HG03442 (cell line): Measurements from ENCODE around the gene POLRMT.
"Not testable (repeated sequence)": the region's sequence is repeated elsewhere in the genome, so short reads cannot be mapped to it uniquely, and the experiment has no call there.

Source experiments
- ATAC-seq: cut with Tn5 transposase; IDR thresholded peaks from one replicate; pipeline ENCODE4 v1.9.1; 2021; ENCODE audit warnings: mild to moderate bottlenecking, moderate library complexity; ENCODE audit not compliant: unreplicated experiment

POLRMT gene

DNA sequence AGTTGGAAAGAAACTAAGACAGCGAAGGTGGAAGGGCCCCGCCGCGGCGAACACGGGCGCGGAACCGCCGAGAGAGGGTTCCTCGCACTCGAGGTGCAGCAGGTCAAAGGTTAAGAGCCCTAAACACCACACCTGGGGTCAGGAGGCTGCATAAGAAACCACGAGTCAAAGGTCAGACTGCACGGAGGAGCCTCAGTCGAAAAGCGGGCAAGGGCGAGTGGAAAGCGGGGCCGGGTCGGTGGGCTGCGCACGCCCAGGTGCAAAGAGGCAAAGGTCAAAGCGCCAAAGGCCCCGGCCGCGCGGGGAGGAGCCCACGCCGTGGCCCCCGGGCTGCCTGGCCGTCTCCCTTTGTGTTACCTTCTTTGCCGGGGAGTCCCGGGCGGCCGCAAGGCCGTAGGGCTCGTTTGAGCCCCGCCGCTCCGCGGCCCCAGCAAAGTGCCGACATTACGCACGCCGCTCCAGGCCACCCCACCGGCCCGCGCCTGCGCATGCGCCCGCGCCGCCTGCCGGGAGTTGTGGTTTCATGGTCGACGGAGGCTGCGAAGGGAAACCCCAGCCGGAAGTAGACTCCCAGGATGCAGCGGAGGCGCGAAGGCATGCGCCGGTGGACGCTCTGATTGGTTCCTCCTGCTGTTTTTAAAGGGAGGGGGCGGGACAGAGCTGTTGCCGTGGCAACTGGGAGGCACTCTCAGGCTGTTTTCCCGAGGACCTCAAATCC lies at the start of gene POLRMT:
POLRMT (minus strand) TSS at position 470 of the 718 bp plus-strand sequence; CDS start at position 445, 25 bp downstream.
- peak; percentile 80 for ATAC-seq

DNA sequence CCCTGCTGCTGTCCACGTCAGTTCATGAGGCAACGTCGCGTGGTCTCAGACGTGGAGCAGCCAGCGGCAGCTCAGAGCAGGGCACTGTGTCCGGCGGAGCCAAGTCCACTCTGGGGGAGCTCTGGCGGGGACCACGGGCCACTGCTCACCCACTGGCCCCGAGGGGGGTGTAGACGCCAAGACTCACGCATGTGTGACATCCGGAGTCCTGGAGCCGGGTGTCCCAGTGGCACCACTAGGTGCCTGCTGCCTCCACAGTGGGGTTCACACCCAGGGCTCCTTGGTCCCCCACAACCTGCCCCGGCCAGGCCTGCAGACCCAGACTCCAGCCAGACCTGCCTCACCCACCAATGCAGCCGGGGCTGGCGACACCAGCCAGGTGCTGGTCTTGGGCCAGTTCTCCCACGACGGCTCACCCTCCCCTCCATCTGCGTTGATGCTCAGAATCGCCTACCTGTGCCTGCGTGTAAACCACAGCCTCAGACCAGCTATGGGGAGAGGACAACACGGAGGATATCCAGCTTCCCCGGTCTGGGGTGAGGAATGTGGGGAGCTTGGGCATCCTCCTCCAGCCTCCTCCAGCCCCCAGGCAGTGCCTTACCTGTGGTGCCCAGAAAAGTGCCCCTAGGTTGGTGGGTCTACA lies 49.5 kb upstream of the POLRMT start:
- ATAC-seq = no peak

DNA sequence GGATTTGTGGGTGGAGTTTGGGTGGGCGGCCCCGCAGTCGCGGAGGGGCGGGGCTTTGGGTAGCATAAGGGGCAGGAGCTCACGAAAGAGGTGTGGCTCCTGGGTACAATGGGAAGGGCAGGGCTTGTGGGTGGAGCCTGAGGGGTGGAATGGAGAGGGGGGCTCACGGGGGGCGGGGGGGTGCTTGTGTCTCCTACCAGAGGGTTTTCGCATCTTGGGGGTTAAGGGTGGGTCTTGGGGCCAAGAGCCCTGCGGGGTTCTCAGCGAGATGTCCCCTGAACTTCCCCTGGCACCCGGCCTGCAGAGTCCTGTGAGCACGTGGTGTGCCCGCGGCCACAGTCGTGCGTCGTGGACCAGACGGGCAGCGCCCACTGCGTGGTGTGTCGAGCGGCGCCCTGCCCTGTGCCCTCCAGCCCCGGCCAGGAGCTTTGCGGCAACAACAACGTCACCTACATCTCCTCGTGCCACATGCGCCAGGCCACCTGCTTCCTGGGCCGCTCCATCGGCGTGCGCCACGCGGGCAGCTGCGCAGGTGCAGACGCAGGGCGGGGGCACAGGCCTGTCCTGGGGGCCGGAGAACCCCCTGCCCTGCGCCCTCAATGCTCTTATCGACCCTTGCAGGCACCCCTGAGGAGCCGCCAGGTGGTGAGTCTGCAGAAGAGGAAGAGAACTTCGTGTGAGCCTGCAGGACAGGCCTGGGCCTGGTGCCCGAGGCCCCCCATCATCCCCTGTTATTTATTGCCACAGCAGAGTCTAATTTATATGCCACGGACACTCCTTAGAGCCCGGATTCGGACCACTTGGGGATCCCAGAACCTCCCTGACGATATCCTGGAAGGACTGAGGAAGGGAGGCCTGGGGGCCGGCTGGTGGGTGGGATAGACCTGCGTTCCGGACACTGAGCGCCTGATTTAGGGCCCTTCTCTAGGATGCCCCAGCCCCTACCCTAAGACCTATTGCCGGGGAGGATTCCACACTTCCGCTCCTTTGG lies 48.0 kb upstream of the POLRMT start:
- no peak for ATAC-seq

DNA sequence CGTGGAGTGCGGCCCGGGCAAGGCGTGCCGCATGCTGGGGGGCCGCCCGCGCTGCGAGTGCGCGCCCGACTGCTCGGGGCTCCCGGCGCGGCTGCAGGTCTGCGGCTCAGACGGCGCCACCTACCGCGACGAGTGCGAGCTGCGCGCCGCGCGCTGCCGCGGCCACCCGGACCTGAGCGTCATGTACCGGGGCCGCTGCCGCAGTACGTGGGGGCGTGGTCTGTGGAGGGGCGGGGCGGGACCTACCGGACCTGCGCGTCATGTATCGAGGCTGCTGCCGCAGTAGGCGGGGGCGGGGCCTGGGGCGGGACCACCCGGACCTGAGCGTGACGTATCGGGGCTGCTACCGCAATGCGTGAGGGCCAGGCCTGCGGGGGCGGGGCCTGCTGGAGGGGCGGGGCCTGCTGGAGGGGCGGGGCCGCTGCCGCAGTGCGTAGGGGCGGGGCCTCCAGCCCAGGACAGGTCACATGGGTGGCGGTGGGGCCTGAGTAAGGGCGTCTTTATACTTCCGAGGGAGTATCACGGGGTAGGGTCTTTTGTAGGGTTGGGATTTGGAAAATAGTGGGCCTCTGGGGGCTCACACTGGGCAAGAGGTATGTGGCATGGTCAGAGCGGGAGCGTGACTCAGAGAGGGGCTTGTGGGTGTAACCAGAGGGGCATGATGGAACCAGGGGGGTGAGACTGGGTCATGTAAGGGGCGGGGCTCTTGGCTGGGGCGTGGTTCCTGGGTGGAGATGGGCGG lies 47.1 kb upstream of the POLRMT start:
- ATAC-seq = peak; percentile 64

DNA sequence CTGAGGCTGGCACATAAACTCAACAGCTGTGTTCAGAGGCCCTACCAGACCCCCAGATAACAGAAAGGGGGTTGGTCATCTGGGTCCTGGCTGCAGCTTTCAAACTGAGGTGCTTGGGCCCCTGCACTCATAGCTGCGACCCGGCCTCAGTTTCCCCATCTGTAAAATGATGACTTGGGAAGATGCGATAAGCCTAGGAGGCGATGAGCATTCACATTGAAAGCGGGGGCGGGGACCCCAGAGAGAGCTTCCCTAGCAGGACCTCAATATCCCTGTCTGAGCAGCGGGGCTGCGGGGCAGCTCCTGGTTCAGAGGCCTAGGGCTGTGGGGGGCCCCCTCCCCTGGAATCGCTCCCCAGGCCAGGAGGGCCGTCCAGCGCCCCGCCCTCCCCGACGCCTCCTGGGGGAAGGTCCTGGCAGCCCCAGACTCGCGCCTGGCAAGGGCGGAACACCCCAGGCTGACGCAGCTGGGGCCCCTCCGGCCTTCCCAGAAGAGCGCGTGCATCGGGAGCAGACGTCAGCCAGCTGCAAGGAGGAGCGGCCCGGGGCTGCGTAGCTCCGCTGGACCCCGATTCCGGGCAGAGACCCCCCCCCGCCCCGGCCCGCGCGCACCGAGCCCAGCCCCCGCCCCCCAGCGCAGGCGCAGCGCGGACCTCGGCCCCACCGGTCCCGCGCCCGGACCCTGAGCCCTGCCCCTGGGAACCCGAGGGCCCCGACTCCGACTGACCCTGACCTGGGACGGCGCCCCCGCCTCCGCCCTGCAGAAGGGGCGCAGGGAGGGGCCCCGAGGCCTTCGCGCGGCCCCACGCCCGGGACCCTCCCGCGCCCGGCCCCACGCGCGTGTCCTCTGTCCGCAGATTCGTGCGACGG lies 46.3 kb upstream of the POLRMT start:
- peak; percentile 16 for ATAC-seq

DNA sequence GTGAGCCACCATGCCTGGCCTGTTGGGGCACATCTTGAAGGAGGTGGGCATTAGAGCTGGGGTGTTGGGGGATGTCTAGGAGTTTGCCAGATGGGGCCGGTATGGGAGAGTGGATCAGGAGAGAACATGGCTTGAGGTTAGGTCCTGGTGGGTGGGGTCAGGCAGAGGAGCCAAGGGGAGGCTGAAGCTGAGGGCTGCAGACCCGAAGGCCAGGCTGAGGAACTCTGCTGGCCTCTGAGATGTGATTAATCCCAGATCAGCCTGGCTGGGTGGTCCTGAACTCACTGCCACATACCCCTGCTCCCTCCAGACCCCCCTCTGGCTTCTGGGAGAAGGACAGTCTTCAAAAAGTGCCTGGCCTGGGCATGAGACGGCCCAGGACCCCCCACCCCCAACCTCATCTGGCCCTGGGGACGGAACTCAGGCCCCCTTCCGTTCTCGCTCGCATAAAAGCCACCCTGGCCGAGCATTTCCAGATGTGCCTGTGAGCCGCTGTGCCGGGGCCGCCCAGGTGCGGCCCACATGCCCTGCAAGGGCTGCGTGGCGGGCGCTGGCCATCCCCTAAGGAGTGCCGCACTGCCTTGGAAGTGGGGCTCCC lies 45.6 kb upstream of the POLRMT start:
- no peak for ATAC-seq

DNA sequence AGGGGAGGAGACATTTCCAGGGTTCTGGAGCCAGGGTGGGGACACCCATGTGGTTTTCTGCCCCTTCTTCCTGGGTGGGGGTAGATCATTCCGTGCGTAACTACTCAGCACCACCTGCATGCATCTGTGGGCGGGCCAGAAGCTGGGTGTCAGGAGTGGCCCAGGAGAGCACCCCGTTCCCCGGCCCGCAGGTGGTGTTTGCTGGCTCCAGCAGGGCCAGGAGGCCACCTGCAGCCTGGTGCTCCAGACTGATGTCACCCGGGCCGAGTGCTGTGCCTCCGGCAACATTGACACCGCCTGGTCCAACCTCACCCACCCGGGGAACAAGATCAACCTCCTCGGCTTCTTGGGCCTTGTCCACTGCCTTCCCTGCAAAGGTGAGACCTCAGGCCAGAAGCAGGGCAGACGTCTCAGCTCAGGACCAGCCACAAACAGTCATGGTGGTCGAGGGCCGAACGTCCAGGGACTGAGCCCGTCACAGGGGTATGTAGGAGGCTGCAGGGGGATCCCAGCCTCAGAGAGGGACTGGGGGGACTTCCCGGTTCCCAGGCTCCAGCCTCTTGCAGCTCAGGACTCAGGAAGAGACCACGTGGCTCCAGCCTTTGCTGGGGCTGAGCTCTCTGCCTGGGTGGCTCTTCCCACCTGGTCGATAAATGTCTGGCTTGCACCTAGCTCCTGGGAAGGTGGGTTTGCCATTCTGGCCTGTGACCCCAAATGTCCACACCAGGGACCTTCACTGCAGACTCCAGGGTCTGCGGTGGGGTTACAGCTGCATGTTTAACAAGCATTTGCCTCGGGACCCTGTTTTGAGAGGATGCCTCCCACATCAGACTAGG lies 44.5 kb upstream of the POLRMT start:
- ATAC-seq = no peak

DNA sequence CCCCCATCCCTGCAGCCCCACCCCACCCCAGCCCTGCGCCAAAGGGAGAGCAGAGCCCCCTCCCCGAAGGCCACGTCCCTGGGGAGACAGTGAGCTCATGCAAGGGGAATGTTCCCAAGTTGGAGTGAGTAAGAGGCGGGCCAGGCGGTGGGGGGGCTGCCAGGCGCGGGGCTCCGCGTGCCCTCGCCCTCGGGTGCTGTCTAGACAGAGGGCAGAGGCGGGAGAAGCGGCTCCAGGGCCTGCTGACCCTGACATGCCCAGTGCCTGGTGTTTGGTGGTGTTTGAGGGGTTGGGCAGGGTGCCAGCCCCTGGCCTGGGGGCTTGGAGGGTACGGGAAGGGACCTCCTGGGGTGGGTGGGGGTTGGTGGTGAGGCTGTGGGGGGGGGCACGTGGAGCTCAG lies 43.9 kb upstream of the POLRMT start:
- ATAC-seq = no peak

DNA sequence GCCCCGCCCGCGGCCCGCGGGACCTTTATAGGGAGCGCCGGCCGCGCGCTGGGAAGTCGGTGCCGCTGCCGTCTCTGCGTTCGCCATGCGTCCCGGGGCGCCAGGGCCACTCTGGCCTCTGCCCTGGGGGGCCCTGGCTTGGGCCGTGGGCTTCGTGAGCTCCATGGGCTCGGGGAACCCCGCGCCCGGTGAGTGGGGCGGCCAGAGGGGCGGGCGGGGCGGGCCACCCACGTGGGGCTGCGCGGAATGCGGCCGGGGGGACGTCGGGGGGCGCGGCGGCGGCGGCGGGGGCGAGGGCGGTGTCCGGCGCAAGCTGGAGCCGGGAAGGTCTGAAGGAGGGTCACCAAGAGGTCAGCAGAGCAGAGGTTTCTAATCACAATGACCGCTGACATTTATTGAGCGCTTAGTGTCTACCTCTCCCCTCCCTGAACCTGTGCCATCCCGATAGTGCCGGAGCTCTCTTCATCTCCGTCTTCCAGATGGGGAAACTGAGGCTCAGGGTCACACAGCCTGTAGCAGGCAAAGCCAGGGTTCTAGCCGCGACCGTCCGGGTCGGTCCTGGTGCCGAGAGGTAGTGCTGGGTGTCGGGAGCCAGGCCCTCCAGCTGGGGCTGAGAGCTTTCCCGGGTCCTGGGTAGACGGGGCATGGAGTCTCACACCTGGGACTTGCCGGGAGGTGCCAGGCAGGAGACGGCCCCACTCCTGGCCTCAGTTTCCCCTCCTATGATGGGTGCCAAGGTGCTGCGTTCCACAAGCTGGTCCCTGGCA lies 43.2 kb upstream of the POLRMT start, which contains the start of gene FSTL3:
FSTL3 (plus strand) TSS at position 54 of the 767 bp plus-strand sequence; CDS start at position 86, 32 bp downstream.
- ATAC-seq = no peak

DNA sequence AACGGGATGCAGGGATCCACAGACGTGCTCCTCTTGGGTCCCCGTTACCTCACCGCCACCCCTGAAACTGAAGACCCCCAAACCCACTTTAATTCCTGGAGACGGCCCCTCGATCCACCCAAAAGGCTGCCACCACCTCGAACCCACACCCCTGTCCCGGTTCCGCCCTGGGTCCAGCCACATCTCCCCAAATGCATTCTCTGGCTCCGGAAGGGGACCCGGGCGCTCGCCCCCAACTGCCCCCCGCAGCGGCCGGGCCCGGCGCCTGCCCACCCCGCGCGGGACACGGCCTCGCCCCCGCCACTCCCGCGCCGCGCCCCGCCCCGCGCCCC lies 42.6 kb upstream of the POLRMT start:
- no peak for ATAC-seq

DNA sequence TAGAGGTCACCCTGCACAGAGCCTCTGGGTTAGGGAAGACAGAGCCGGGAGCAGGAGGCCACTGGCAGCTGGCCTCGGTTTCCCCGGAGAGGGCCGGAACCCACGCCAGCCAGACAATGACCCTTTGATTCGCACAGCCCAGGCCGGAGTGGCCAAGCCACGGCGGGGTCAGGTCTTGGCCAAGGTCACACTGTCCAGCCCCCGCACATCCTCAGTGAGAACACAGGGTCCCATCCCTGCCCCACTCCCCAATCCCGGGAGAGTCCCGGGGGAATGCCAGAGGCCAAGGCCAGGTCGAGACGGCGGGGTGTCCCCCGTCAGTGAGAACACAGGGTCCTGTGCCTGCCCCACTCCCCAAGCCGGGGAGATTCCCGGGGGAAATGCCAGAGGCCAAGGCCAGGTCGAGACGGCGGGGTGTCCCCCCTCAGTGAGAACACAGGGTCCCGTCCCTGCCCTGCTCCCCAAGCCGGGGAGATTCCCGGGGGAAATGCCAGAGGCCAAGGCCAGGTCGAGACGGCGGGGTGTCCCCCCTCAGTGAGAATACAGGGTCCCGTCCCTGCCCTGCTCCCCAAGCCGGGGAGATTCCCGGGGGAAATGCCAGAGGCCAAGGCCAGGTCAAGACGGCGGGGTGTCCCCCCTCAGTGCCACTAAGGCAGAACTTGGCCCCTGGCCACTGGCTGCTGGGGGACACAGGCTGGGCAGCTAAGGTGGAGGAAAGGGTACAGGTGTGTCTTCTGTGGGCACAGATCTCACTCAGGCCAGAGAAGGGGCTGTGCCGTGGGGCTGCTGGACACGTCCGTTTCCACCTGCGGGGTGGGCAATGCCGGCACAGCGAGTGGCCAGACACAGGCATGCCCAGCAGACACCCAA lies 41.2 kb upstream of the POLRMT start:
- no peak for ATAC-seq

DNA sequence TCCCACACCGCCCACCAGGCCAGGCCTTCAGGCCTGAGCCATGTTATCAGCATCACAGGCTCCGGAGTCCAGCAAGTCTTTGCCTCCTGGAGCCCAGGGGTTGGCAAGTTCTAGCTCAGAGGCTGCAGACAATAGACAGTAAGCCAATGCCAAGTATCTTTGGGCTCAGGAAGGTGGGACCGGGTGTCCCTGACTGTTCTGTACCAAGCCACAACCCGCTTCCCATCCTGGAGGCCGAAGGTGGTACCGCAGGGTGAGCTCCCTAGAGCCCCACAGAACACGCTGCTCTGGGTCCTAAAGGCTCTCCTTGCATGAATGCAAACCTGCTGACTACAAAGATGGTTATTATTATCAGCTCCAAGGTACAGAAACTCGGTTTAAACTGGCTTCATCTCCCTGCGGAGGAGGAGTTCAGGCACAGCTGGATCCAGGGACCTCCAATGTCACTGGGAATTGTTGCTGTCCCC lies 37.3 kb upstream of the POLRMT start:
- no peak for ATAC-seq

DNA sequence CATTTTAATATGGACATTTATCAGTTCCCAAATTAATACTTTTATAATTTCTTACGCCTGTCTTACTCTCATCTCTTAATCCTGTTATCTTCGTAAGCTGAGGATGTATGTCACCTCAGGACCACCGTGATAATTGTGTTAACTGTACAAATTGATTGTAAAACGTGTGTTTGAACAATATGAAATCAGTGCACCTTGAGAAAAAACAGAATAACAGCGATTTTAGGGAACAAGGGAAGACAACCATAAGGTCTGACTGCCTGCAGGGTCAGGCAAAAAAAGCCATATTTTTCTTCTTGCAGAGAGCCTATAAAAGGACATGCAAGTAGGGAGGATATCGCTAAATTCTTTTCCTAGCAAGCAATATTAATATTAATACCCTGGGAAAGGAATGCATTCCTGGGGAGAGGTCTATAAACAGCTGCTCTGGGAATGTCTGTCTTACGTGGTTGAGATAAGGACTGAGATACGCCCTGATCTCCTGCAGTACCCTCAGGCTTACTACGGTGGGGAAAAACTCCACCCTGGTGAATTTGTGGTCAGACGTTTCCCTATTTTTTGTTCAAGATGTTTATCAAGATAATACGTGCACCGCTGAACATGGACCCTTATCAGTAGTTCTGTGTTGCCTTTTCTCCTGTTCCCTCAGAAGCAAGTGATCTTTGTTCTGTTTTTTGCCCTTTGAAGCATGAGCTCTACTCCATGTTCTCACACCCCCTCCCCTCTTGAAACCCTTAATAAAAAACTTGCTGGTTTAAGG lies 35.5 kb upstream of the POLRMT start:
- ATAC-seq = not testable (repeated sequence)

DNA sequence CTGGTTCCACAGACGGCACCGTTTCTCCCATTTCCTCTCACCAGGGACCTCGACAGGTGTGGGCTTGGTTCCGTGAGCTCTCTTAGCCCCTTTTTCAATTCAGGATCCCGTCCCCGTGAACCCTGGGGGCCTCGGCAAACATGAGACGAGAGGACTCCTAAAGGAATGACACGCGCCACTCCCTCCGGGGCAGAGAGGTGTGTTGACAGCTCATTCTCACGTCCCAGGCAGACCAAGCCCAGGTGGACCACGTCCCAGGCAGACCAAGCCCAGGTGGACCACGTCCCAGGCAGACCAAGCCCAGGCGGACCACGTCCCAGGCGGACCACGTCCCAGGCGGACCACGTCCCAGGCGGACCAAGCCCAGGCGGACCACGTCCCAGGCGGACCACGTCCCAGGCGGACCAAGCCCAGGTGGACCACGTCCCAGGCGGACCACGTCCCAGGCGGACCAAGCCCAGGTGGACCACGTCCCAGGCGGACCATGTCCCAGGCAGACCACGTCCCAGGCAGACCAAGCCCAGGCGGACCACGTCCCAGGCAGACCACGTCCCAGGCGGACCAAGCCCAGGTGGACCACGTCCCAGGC lies 33.7 kb upstream of the POLRMT start:
- not testable (repeated sequence) for ATAC-seq

DNA sequence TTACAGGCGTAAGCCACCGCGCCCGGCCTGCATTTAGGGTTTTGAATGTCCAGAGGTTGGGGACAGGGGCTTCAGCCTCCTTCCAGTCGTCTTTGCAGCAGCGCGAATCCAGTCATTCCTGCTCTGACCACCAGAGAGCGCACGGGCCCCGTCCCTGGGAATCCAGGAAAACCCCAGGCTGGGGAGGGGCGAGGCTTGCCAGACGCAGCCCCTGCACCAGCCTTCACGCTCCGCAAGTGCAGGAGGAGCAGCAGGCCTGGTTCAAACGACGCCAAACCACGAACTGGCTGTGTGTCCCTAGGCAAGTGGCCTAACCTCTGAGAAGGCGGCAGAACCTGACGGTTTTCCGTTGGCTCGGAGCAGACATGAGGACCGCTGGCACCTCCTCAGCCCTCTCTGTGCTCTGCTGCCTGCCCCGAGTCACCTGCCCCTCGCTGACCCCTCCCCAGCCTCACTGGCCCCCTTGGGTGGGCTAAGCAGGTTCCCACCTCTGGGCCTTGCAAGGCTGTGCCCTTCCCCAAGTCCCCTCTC lies 31.6 kb upstream of the POLRMT start:
- no peak for ATAC-seq
